PC-3 (cell line): ENCODE measurements around the gene ARHGEF4. TPM values are rescaled to one million over a fixed set of nuclear protein-coding genes. Genes with fewer than 3 reads are reported as not detected.
A peak's percentile ranks its signal among the peaks of the same experiment; 100 is the strongest.

Source experiments
- ATAC-seq: fragments of 200-7000 bp; cut with Tn5 transposase; 2 replicates; pipeline ENCODE4 v1.9.1; 2020; ENCODE audit warnings: mild to moderate bottlenecking, moderate library complexity
- BruUV-seq: library from RNA; stranded (reverse); fragments of 400-500 nt; replicated peaks from 2 replicates; lab custom pipeline; 2021; lab: Mats Ljungman, UMichigan
- CTCF ChIA-PET: fragments of 300-600 bp; sonication (Branson Sonifier 250); formaldehyde crosslinking; loops from one replicate; lab custom pipeline; 2022; ENCODE audit warnings: antibody characterized with exemption; lab: Charles Lee
- POLR2A ChIA-PET: fragments of 300-600 bp; sonication (Branson Sonifier 250); formaldehyde crosslinking; loops from one replicate; lab custom pipeline; 2022; ENCODE audit warnings: antibody characterized with exemption; ENCODE audit not compliant: unreplicated experiment; lab: Charles Lee
- DNase-seq: peaks from one replicate; pipeline ENCODE4 v3.0.0-alpha.2; 2015
- H2AFZ ChIP-seq: fragments of 300-600 bp; sonication (generic); 2 replicates; pipeline ENCODE4 v1.6.0; 2016; ENCODE audit warnings: antibody characterized with exemption, low read length
- H3F3A ChIP-seq: fragments of 300-600 bp; sonication (generic); one replicate; pipeline ENCODE4 v1.6.0; 2017; ENCODE audit warnings: antibody characterized with exemption, low read length, control low read depth, mild to moderate bottlenecking; ENCODE audit not compliant: unreplicated experiment
- H3K27ac ChIP-seq: fragments of 300-600 bp; sonication (generic); 2 replicates; pipeline ENCODE4 v1.5.1; 2016; ENCODE audit warnings: mild to moderate bottlenecking, low read length
- H3K27me3 ChIP-seq: fragments of 300-600 bp; sonication (generic); 2 replicates; pipeline ENCODE4 v1.6.1; 2016; ENCODE audit warnings: low read length, mixed read lengths
- H3K36me3 ChIP-seq: fragments of 300-600 bp; sonication (generic); 2 replicates; pipeline ENCODE4 v1.6.1; 2016; ENCODE audit warnings: low read depth, mixed run types, low read length, mixed read lengths
- H3K4me1 ChIP-seq: fragments of 300-600 bp; sonication (generic); 2 replicates; pipeline ENCODE4 v1.5.1; 2016; ENCODE audit warnings: low read length; ENCODE audit not compliant: insufficient read depth
- H3K4me2 ChIP-seq: fragments of 300-600 bp; sonication (generic); 2 replicates; pipeline ENCODE4 v1.6.0; 2016; ENCODE audit warnings: low read length
- H3K4me3 ChIP-seq: fragments of 300-600 bp; sonication (generic); 2 replicates; pipeline ENCODE4 v1.5.1; 2016; ENCODE audit warnings: mild to moderate bottlenecking, low read length, mixed read lengths
- H3K79me2 ChIP-seq: fragments of 300-600 bp; sonication (generic); 2 replicates; pipeline ENCODE4 v1.6.1; 2017; ENCODE audit warnings: low read length, mixed read lengths
- H3K9ac ChIP-seq: fragments of 300-600 bp; sonication (generic); 2 replicates; pipeline ENCODE4 v1.6.0; 2016; ENCODE audit warnings: mild to moderate bottlenecking, low read length
- H3K9me2 ChIP-seq: fragments of 300-600 bp; sonication (generic); replicated peaks from 2 replicates; pipeline ENCODE4 v1.6.1; 2016; ENCODE audit warnings: mixed run types, low read length, mixed read lengths
- H3K9me3 ChIP-seq: fragments of 300-600 bp; sonication (generic); 2 replicates; pipeline ENCODE4 v1.6.1; 2016; ENCODE audit warnings: low read length, mixed read lengths
- H4K20me1 ChIP-seq: fragments of 300-600 bp; sonication (generic); 2 replicates; pipeline ENCODE4 v1.6.1; 2016; ENCODE audit warnings: low read length, mixed read lengths
- EZH2 ChIP-seq: fragments of 300-600 bp; sonication (generic); IDR thresholded peaks from one replicate; pipeline ENCODE4 v1.6.1; 2017; ENCODE audit warnings: antibody characterized with exemption, mild to moderate bottlenecking, low read length; ENCODE audit not compliant: unreplicated experiment
- EZH2phosphoT487 ChIP-seq: fragments of 300-600 bp; sonication (generic); IDR thresholded peaks from 2 replicates; pipeline ENCODE4 v1.6.1; 2018; ENCODE audit warnings: mild to moderate bottlenecking, antibody characterized with exemption, low read length, borderline replicate concordance
- intact Hi-C: fragments of 100-400 bp; cut with micrococcal nuclease; formaldehyde crosslinking; loops from 2 replicates; pipeline ENCODE4 v1.9.0; 2023
- total RNA-seq: library from RNA; depleted of rRNA; stranded (reverse); fragments of >200 nt; gene quantifications from 2 replicates; pipeline ENCODE4 v1.2.3, GENCODE V29; 2014
- TF ChIP-seq, protein P1 (sequence below): fragments of 300-600 bp; sonication (generic); conservative IDR thresholded peaks from 2 replicates; pipeline ENCODE4 v1.5.1; 2017; ENCODE audit warnings: antibody characterized with exemption, low read depth, mild to moderate bottlenecking, low read length

The ARHGEF4 gene
- total RNA-seq, 1 experiment from 2014 or later: 21.5 TPM

DNA sequence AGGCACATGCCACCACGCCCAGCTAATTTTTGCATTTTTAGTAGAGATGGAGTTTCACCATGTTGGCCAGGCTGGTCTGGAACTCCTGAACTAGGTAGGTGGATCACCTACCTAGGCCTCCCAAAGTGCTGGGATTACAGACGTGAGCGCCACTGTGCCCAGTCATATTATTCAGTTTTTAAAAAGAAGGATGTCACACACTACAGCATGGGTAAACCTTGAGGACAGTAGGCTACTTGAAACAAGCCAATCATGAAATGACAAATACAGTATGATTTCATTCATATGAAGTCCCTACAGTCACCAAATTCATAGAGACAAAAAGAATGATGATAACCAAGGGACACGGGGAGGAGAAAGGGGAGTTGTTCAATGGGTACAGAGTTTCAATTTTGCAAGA is 31.1 kb upstream of the ARHGEF4 start:
- ATAC-seq (no peak), DNase-seq (no peak)
- TF ChIP-seq EZH2 (no peak), EZH2phosphoT487 (no peak)
- TF ChIP-seq, protein P1, sequence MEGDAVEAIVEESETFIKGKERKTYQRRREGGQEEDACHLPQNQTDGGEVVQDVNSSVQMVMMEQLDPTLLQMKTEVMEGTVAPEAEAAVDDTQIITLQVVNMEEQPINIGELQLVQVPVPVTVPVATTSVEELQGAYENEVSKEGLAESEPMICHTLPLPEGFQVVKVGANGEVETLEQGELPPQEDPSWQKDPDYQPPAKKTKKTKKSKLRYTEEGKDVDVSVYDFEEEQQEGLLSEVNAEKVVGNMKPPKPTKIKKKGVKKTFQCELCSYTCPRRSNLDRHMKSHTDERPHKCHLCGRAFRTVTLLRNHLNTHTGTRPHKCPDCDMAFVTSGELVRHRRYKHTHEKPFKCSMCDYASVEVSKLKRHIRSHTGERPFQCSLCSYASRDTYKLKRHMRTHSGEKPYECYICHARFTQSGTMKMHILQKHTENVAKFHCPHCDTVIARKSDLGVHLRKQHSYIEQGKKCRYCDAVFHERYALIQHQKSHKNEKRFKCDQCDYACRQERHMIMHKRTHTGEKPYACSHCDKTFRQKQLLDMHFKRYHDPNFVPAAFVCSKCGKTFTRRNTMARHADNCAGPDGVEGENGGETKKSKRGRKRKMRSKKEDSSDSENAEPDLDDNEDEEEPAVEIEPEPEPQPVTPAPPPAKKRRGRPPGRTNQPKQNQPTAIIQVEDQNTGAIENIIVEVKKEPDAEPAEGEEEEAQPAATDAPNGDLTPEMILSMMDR: no peak
- no peak overlapping the region for H2AFZ ChIP-seq
- BruUV-seq: no TSS peak
- no peak overlapping the region for H3K4me3 ChIP-seq
- H3K9me3 ChIP-seq: no peaks in the 10 kb centered on the region
- no peaks in the 10 kb centered on the region for H3K27me3 ChIP-seq
- H3K79me2 ChIP-seq: no peaks in the 10 kb centered on the region
- no peak overlapping the region for H3K9ac ChIP-seq
- no peaks in the 10 kb centered on the region for H3K9me2 ChIP-seq
- intact Hi-C loops: loop anchor here (2.0 kb wide), 1 partner anchor 31 kb away; the partner anchor contains the start of gene ARHGEF4
- H4K20me1 ChIP-seq: no peaks in the 10 kb centered on the region
- H3K4me2 ChIP-seq: no peak overlapping the region
- ChIA-PET CTCF (no interaction called here), POLR2A (no interaction called here)
- H3K36me3 ChIP-seq: no peaks in the 10 kb centered on the region
- H3K4me1 ChIP-seq: peaks cover 24% of the 10 kb centered on the region
- H3K27ac ChIP-seq: no peak overlapping the region
- no peaks in the 10 kb centered on the region for H3F3A ChIP-seq

DNA sequence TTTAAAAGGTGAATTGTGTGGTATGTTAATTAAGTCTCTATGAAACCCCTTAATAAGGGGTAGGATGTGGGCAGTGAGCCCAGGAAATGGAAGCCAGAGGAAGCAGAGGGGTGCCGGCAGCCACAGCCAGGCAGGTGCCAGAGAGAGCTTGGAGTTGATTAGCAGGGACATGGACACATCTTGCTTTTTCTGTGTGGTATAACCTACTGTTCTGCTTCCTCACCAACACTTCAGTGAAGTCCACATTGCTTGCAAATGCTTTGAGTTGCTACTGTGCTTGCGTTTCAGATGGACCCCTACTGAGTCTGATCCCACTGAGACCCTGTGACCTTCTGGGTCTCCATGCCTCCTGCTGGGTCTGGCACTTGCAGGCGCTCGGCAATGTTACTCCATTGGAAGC is 30.3 kb upstream of the ARHGEF4 start:
- DNase-seq (no peak), ATAC-seq (no peak)
- no peak overlapping the region for H3K9ac ChIP-seq
- no peaks in the 10 kb centered on the region for H3K9me2 ChIP-seq
- H3K4me3 ChIP-seq: no peak overlapping the region
- H4K20me1 ChIP-seq: no peaks in the 10 kb centered on the region
- H3K4me1 ChIP-seq: peaks cover 24% of the 10 kb centered on the region
- no peak overlapping the region for H3K27ac ChIP-seq
- no peaks in the 10 kb centered on the region for H3F3A ChIP-seq
- H3K27me3 ChIP-seq: no peaks in the 10 kb centered on the region
- POLR2A ChIA-PET: no interaction called here
- no peak overlapping the region for H3K4me2 ChIP-seq
- H2AFZ ChIP-seq: no peak overlapping the region
- no TSS peak for BruUV-seq
- no peaks in the 10 kb centered on the region for H3K9me3 ChIP-seq
- TF ChIP-seq EZH2phosphoT487 (no peak), EZH2 (no peak)
- TF ChIP-seq, protein P1: no peak
- H3K36me3 ChIP-seq: no peaks in the 10 kb centered on the region
- CTCF ChIA-PET: no interaction called here
- no peaks in the 10 kb centered on the region for H3K79me2 ChIP-seq
- intact Hi-C loops: loop anchor here (2.0 kb wide), 1 partner anchor 30 kb away; the partner anchor contains the start of gene ARHGEF4

DNA sequence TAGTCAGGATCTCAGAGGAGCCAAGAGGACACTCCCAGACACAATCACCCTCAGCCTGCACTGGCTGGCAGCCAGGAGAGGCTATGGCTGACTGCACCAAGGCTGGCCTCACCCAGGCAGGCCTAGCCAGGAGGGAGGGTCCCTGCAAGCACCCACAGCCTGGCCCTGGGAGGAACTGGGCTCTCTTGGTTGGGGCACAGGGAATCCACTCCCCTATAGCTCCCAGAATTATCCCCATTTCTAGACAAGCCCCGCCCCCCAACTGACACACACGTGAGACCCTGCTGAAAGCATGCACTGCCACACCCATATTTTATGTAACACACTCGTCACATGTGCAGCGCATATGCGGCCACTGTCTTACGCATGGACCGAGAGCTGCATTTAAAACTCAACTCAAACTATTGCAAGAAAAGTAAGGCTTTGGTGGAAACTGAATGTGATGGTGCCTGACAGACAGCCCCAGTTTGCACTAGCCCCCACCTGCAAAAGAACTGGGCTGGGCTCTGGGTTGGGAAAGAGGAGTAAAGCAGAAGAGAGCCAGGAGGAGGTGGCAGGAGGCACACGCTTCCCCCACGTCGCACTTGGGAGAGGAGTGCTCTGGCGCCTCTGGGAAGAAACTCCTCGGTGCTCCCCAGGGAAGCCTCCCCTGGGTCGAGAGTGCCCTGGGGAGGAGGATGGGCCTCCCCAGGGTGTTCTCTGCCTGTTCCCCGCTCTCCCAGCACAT is 28.9 kb upstream of the ARHGEF4 start:
- peak; percentile 96 for ATAC-seq
- Histone ChIP-seq H2AFZ (no peak overlapping the region), H3K27ac (peak overlapping the region; percentile 90), H3K9me2 (no peaks in the 10 kb centered on the region), H4K20me1 (no peaks in the 10 kb centered on the region), H3K27me3 (no peaks in the 10 kb centered on the region), H3K4me3 (no peak overlapping the region), H3K9me3 (no peaks in the 10 kb centered on the region), H3K36me3 (no peaks in the 10 kb centered on the region), H3F3A (no peaks in the 10 kb centered on the region), H3K4me2 (peak overlapping the region; percentile 54), H3K79me2 (no peaks in the 10 kb centered on the region), H3K9ac (peak overlapping the region; percentile 56), H3K4me1 (peaks cover 24% of the 10 kb centered on the region)
- no peak for TF ChIP-seq EZH2
- TF ChIP-seq, protein P1: no peak
- DNase-seq: peak; percentile 76
- intact Hi-C loops: loop anchor here (2.0 kb wide), 1 partner anchor 29 kb away; the partner anchor contains the start of gene ARHGEF4
- no TSS peak for BruUV-seq
- ChIA-PET CTCF (no interaction called here), POLR2A (no interaction called here)
